GM12872 (cell line): Measurements from ENCODE around the gene MAD1L1.

Source experiments
- CTCF ChIP-seq: IDR thresholded peaks from 3 replicates; pipeline ENCODE4 v1.5.1; 2011; ENCODE audit warnings: low read depth, mild to moderate bottlenecking, low read length, moderate library complexity; ENCODE audit not compliant: insufficient read depth

The MAD1L1 gene

GRCh38 chr7:1807821-1808600, 424.7 kb downstream of the MAD1L1 start:
- no peak for TF ChIP-seq CTCF

GRCh38 chr7:1806354-1806753, 426.4 kb downstream of the MAD1L1 start:
- TF ChIP-seq CTCF: no peak

GRCh38 chr7:1804310-1804709, 428.4 kb downstream of the MAD1L1 start:
- TF ChIP-seq CTCF: no peak

GRCh38 chr7:1802899-1803298, 429.8 kb downstream of the MAD1L1 start:
- no peak for TF ChIP-seq CTCF

DNA sequence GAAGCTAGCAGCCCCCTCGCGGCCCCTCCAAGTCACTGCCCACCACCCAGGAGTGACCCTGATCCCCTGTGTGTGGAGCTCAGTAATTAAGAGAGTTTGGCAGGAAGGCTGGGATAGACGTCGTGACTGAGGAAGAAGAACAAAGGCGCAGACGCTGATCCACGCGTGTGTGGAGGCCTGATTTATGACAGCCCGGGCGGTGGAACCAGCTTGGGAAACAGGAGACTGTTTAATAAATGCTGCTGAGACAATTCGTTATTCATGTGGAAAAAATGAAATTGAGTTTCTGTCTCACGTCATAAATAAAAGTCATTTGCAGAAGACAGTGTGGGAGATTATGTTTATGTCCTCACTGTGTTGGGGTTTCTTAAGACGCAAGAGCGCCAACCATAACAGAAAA, 431.8 kb downstream of the MAD1L1 start:
- TF ChIP-seq CTCF: no peak

DNA sequence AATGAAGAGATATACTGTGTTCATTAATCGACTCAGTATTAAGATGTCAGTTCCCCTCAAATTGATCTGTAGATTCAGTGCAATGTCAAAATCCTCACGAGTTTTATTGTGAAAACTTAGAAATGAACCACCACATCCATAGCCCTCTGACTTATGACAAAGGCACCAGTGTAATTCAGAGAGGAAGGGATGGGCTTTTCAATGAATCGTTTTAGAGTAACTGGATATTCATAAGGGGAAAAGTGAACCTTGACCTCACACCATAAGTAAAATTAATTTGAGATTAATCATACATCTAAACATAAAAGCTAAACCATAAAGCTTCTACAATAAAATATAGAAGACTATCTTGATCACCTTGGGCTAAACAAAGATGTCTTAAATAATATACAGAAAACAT, 434.6 kb downstream of the MAD1L1 start:
- TF ChIP-seq CTCF: no peak

DNA sequence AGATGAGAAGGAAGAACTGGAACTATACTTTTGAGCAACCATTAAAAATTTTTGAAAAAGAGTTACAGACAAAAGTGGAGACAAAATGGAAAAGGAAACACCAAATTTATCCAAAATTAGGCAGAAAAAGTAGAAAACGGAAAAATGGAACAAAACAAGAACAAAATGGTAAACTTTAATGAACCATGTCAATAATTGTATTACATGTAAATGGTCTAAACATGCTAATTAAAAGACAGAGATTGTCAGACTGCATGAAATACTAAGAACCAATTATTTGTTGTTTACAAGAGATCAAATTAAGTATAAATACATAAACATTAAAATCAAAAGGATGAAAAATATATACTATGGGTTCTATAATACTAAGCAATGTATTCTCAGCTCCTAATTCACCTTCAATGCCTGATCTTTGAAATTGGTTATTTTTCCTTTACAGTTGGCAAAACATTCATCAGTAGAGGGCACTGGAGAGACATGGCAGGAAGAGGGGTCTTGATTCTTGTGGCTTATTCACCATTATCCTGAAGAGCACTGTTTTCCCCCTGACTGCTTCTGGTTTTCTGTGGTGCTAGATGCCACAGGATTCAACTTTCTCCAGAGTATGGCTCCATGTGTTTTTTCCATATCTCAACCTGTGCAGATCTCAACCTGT, 437.7 kb downstream of the MAD1L1 start:
- peak; percentile 23; the same call in 1 of the 3 replicates for TF ChIP-seq CTCF
